ENCODE data around the gene SART1.

GRCh38 chr11:66016793-66017177, 55.3 kb downstream of the SART1 start:
- TF ChIP-seq POLR2AphosphoS5 (IDR thresholded peaks at IDR 0.05; ENCODE audit: low read depth, low read length), result no peak
- no peak for TF ChIP-seq TAF1 (IDR thresholded peaks at IDR 0.05; ENCODE audit: borderline replicate concordance, insufficient read depth, low read length)
- TF ChIP-seq, protein P1, sequence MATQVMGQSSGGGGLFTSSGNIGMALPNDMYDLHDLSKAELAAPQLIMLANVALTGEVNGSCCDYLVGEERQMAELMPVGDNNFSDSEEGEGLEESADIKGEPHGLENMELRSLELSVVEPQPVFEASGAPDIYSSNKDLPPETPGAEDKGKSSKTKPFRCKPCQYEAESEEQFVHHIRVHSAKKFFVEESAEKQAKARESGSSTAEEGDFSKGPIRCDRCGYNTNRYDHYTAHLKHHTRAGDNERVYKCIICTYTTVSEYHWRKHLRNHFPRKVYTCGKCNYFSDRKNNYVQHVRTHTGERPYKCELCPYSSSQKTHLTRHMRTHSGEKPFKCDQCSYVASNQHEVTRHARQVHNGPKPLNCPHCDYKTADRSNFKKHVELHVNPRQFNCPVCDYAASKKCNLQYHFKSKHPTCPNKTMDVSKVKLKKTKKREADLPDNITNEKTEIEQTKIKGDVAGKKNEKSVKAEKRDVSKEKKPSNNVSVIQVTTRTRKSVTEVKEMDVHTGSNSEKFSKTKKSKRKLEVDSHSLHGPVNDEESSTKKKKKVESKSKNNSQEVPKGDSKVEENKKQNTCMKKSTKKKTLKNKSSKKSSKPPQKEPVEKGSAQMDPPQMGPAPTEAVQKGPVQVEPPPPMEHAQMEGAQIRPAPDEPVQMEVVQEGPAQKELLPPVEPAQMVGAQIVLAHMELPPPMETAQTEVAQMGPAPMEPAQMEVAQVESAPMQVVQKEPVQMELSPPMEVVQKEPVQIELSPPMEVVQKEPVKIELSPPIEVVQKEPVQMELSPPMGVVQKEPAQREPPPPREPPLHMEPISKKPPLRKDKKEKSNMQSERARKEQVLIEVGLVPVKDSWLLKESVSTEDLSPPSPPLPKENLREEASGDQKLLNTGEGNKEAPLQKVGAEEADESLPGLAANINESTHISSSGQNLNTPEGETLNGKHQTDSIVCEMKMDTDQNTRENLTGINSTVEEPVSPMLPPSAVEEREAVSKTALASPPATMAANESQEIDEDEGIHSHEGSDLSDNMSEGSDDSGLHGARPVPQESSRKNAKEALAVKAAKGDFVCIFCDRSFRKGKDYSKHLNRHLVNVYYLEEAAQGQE (IDR thresholded peaks at IDR 0.05; ENCODE audit: insufficient read depth in 1 of 2, low read depth in 2 of 2, low read length in 2 of 2), result no peak
- TF ChIP-seq SIN3A (IDR thresholded peaks at IDR 0.05; ENCODE audit: borderline replicate concordance, insufficient read depth, low read length), result no peak

Measured in PFSK-1 (cell line).